GM18507 (cell line): ENCODE measurements around the gene ALDH1A3.

ENCODE experiments used
- DNase-seq: peaks from one replicate; pipeline ENCODE4 v3.0.0; 2011; ENCODE audit warnings: low read depth; ENCODE audit not compliant: insufficient read length; ENCODE audit errors: extremely low spot score
- FAIRE-seq: peaks from 2 replicates; lab custom pipeline; 2011; peaks lifted over from hg19 to GRCh38; lab: Jason Lieb, UNC

The ALDH1A3 gene

GRCh38 chr15:100919481-100920405, 40.1 kb downstream of the ALDH1A3 start:
- DNase-seq (no peak), FAIRE-seq (no peak)

DNA sequence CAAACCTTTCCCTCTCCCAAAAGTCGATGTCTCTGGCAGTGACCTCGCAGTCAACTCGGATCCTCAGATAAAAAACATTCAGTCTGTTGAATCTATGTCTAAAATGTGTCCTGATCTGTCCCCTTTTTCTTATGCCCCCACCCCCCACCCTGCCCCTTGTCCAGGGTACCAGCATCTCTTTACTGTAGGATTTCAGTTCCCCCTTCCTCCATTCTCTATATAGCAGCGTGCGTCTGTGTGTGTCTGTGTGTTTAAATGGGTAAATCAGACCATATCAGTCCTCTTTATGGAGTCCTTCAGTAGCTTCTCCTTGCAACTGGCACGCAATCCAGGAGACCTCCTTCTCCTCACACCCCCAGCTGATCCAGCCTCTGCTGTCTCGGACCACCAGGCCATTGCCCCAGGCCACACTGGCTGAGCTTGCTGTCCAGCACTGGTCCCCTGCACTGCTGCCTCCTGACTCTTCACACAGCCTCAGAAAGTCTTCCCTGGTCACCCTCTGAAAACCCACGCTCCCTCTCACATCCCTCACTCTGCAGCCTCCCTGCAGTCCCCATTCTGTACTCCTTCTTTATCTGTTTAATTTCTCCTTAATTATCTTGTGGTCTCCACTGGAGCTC, 41.0 kb downstream of the ALDH1A3 start:
- FAIRE-seq, result peak; percentile 51
- no peak for DNase-seq

DNA sequence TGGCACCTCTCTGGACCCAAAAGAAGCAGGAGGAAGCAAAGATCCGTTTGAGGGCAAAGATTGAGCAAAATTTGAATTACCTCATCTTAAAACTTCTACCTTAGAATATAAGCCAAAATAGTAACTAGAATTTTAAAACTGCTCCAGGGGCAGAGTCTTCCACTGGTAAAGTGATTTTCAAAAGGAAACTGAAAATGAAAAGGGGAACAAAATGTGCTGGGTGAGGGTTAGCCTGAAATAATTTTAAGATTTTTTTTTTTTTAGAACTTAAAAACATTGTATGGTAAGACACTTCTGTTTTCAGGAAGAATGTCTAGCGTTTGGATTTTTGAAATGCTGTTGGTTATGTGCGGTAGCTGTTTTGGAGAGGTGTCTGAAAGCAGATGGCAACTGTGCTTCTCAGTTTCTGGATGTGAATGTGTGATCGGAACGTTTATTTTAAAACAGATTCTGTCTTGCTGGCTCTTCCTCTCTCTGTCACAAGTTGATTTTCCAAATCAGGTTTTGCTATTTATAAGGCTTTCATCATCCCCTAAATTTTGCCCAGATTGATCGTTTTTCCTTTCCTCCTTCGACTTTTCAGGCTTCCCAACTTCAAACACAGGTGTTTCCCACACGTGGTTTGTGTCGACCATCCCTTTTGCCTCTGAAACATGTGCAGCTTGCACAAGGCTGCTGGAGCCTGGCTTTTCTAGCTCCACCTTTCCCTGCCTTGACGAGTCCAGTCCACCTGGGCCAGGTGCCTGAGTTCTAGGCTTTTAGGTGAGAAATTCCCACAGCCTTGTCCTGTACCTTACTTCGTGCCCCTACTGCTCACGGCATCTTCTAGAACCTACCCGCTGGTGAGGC, 42.8 kb downstream of the ALDH1A3 start:
- FAIRE-seq, result peak; percentile 64
- DNase-seq, result no peak

DNA sequence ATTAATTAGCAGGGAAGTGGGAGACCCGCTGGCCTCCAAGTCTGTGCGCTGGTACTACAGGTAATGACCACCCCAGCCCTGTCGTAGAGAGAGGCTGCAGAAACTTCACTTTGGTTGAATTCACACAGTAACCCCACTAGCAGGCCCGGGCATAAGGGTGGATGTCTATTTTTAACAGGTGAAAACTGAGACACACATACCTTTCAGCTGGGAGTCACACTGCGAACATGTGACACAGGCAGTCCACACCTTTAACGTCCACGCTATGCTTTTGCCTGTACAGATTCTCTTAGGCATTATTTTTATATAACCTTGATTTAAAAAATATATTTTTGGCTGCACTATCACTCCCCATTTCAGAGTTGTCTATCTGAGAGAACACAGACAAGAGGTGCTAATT, 43.4 kb downstream of the ALDH1A3 start:
- DNase-seq, result no peak
- FAIRE-seq, result peak; percentile 55

DNA sequence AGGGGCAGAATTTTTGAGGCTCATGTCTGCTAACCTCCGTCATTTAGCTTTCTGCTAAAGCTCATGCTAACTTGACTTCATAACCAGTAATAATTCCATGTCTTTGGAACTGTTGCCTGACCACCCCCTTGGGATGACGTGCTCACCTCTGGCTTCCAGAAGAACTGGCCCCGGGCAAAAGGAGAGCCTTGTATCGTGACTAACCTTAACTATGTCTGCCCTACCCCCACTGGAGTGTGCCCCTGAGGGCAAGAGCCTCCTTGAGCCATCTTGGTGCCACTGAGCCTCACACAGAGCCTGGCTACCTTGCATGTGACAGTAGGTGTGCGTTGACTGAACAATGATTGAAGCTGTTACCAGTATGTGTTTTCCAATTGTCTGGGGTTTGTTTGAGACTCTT, 44.3 kb downstream of the ALDH1A3 start:
- no peak for FAIRE-seq

DNA sequence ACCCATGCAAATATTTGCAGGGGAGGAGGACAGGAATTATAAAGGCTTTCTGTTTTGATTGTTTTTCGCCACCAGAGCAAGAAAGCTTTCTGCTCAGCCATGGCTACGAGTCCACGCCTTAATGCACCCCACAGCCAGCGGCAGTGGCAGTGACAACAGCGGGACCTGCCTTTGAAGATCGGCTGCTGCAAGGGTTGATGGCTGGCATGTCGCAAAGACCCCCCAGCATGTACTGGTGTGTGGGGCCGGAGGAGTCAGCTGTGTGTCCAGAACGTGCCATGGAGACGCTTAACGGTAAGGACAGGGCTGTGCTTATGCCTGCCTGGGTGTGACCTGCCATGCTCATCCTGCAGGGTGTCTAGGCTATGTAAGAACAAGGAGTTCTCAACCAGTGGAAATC, 44.8 kb downstream of the ALDH1A3 start:
- DNase-seq (no peak), FAIRE-seq (no peak)

More for the DNA sequence above, 44.3 kb downstream of the ALDH1A3 start:
- DNase-seq, result no peak

- DNase-seq (no peak), FAIRE-seq (no peak)
These were observed 45.8 kb downstream of the ALDH1A3 start for GRCh38 chr15:100925480-100925879.

GRCh38 chr15:100926258-100926657, 46.6 kb downstream of the ALDH1A3 start:
- no peak for DNase-seq
- FAIRE-seq, result peak; percentile 36

GRCh38 chr15:100926971-100927756, 47.5 kb downstream of the ALDH1A3 start:
- DNase-seq (no peak), FAIRE-seq (peak; percentile 80)

DNA sequence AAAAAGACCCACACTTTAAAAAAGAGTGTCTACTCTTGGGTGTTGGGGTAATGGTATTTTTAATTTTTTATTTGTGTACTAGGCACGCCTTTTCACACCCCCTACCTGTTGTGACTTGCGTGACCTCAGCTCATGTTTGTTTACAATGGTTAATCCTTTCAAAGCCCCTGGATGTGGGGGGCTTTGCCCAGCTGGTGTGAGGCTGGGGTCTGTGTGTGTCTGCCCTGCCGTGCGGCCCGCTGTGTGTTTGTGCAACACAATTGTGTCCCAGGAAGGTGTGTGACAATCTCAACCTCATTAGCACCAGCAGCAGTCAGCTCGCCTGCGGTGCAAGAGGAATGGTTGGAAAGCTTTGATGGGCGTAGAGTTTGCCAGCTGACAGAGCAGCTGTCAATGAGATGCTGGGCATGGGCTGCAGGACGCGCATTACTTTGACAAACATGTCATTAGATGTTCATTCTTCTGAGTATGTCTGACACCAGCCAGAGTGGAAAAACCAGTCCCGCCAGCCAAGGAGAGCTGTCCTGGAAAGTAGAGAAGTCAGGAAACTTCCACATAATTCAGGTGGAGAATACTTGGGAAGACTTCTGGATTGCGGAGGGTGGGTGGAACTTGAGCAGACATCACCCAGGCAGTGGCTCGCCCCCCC, 49.1 kb downstream of the ALDH1A3 start:
- FAIRE-seq, result no peak
- no peak for DNase-seq

GRCh38 chr15:100929641-100930042, 50.0 kb downstream of the ALDH1A3 start:
- DNase-seq, result no peak
- FAIRE-seq, result peak; percentile 87

DNA sequence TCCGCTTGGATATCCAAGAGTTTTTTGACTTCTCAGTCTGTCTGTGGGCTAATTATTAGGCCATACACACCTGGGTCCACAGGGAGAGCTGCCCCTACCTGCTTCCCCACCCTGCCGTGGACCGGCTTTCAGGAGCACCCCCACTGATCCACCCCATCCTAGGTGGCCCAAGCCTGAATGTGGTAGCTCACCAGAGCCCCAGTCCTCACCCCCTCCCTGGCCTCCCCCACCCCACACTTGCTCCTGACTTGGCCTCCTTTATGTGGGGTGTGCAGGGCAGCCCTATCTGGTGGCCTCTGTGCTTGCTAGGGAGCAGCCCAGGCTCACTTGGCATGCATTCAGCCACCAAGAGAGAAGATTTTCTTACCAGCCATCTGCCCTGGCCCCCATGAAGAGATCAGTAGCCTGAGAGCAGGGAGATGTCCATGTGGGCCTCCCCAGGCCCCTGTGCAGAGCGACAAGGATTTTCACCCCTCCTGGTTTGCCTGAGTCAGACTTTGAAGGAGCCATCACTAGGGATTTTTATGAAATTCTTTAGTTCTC, 50.7 kb downstream of the ALDH1A3 start:
- DNase-seq (no peak), FAIRE-seq (no peak)

DNA sequence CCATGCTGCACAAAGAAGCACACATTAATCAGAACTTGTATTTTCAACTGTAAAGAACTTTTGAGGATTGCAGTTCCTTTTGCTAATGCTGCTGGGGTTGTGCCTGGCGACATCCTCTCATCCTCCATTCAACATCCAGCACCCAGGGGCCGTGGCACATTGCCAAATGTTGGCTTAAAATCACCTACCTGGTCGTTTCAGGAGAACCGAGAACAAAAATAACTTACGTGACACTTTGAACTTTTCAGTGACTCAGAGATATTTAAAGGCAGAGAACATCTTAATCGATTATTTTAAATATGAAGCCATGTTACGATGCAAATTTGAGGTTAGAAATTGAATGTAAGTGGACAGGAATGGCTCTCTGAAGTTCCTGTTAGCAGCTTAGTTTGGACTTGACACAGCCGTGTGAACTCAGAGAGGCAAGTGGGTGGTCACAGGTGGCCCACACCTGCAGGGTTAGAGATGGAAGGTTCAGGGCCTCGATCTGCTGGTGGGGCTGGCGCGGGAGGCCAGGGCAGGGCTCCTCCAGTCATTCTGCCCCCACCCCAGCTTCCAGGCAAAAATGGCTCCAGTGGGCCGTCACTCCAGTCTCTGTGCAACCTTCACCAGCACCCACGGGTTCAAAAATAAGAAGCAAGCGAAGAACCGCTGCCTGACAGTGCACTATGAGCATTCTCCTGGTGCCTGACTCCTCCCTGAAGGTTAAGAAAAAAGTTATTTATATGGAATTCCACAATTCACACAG, 51.7 kb downstream of the ALDH1A3 start:
- DNase-seq, result no peak
- FAIRE-seq, result peak; percentile 94

DNA sequence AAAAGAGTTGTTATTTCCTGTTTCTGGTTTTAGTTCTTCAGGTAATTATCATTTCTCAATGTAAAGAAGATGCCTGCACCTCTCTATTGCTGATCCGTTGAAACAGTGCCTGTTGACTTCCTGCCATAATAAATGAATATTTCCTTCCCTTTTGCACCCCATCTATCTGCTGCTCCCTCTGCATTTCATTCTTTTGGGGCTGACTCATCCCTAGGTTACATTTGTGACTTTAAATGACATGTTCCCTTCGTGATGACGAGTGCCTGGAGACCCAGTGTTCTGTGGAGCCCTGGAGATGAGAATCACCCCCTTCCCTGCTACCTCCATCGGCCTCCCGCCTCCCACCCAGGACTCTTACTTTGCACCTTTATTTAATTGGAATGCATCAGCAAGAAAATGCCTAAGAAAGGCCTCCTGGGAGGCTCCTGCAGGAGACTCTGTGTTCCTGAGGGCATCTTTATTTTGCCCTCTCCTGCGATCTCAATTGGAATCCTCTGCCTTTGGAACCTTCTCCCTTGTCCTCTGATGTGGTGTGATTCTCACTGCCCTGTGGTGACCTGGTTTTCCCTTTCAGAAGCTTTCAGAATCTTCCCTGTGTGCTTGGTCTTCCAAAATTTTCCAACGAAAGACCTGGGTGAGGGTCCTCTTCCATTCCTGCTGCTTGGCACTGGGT, 53.2 kb downstream of the ALDH1A3 start:
- no peak for DNase-seq
- peak; percentile 35 for FAIRE-seq

- no peak for FAIRE-seq
These were observed 54.5 kb downstream of the ALDH1A3 start for GRCh38 chr15:100934166-100934565.

DNA sequence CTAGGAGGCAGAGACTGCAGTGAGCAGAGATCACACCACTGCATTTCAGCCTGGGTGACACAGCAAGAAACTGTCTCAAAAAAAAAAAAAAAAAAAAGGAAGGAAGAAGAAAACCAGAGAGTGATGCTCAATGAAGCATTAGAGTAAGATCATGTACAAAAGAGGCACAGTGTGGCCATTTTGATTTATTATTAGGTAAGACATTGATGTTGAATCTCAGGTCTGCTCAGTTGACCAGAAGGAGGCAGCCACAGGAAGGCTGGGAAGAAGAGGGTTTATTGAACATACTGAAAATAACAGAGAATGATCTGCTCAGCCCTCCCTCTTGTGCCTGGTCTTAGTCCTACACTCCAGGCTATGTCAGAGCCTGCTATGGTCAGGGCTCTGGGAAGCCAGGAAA, 55.1 kb downstream of the ALDH1A3 start:
- no peak for DNase-seq
- FAIRE-seq, result peak; percentile 76

More at GRCh38 chr15:100934166-100934565, 54.5 kb downstream of the ALDH1A3 start:
- no peak for DNase-seq

GRCh38 chr15:100937171-100937570, 57.5 kb downstream of the ALDH1A3 start:
- DNase-seq (no peak), FAIRE-seq (no peak)
